HG03135 (cell line): ENCODE measurements around the gene LRRD1.
"Not testable (repeated sequence)": the region's sequence is repeated elsewhere in the genome, so short reads cannot be mapped to it uniquely, and the experiment has no call there.

Experiments
- ATAC-seq: cut with Tn5 transposase; IDR thresholded peaks from one replicate; pipeline ENCODE4 v1.9.1; 2021; ENCODE audit warnings: mild to moderate bottlenecking, moderate library complexity; ENCODE audit not compliant: unreplicated experiment

LRRD1 gene

GRCh38 chr7:92178928-92179924 lies at the start of gene LRRD1:
TSS of gene LRRD1 (minus strand) at chr7:92179142. CDS start at chr7:92165202, 13,940 bp downstream.
- ATAC-seq = peak; percentile 100

- ATAC-seq = no peak
These were observed 49.8 kb upstream of the LRRD1 start for GRCh38 chr7:92228742-92229141.

- no peak for ATAC-seq
These were observed 49.2 kb upstream of the LRRD1 start for GRCh38 chr7:92228100-92228499.

- ATAC-seq = no peak
These were observed 48.0 kb upstream of the LRRD1 start for GRCh38 chr7:92226981-92227380.

- no peak for ATAC-seq
These were observed 42.8 kb upstream of the LRRD1 start for GRCh38 chr7:92221766-92222165.

- no peak for ATAC-seq
These were observed 27.7 kb upstream of the LRRD1 start for GRCh38 chr7:92206672-92207071.

- no peak for ATAC-seq
These were observed 27.0 kb upstream of the LRRD1 start for GRCh38 chr7:92205987-92206386.

- no peak for ATAC-seq
These were observed 21.8 kb upstream of the LRRD1 start for GRCh38 chr7:92200791-92201190.

GRCh38 chr7:92192326-92192725 lies 13.4 kb upstream of the LRRD1 start:
- ATAC-seq = no peak

GRCh38 chr7:92189246-92189645 lies 10.3 kb upstream of the LRRD1 start:
- not testable (repeated sequence) for ATAC-seq

GRCh38 chr7:92184294-92184693 lies 5.4 kb upstream of the LRRD1 start:
- ATAC-seq = not testable (repeated sequence)

GRCh38 chr7:92177362-92177761 lies 1.6 kb downstream of the LRRD1 start:
- ATAC-seq = no peak

GRCh38 chr7:92169529-92169928 lies 9.4 kb downstream of the LRRD1 start:
- not testable (repeated sequence) for ATAC-seq

GRCh38 chr7:92161271-92161670 lies 17.7 kb downstream of the LRRD1 start:
- ATAC-seq = no peak

GRCh38 chr7:92158660-92159575 lies 20.0 kb downstream of the LRRD1 start:
- ATAC-seq = peak; percentile 91

- ATAC-seq = no peak
These were observed 22.0 kb downstream of the LRRD1 start for GRCh38 chr7:92156990-92157389.

- ATAC-seq = no peak
These were observed 23.7 kb downstream of the LRRD1 start for GRCh38 chr7:92155108-92155739.

- ATAC-seq = no peak
These were observed 28.4 kb downstream of the LRRD1 start for GRCh38 chr7:92150450-92151017.

- ATAC-seq = no peak
These were observed 29.2 kb downstream of the LRRD1 start for GRCh38 chr7:92149736-92150239.

GRCh38 chr7:92143192-92143880 lies 35.6 kb downstream of the LRRD1 start:
- not testable (repeated sequence) for ATAC-seq
